ENCODE measurements around the gene FOXN3.
"Not testable (repeated sequence)": the region's sequence is repeated elsewhere in the genome, so short reads cannot be mapped to it uniquely, and the experiment has no call there.

The FOXN3 gene

DNA sequence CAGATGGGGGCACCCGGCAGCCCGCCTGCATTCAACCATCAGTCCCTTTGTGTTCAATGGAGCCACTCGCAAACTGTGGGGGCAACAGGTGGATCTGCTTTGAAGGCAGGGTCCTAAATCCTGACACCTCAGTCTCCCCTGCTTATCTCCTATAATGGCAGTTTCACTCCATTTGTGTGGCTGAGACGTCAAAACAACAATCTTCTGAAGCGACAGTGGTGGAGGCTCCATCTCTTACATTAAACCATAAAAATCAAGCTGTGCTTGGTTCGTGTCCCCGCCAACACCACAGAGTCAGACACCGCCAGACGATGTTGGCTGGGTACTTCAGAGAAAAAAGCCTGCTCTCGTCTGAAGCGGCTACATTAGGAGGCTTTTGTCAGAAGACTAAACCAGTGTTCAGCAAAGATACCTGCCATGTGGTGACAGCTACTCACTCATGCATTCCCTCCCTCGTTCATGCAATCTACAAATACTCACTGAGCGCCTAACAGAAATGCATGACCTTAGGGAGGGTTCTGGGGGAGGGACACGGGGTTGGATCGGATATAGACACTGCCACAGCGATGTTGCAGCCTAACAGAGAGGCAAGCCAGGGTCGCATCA lies 253.9 kb downstream of the FOXN3 start:
- Histone ChIP-seq H3K27ac (ENCODE audit: low read length) (no peak overlapping the region), H3K4me3 (ENCODE audit: low read depth in 1 of 2, low read length in 2 of 2) (no peak overlapping the region), H3K36me3 (ENCODE audit: control insufficient read depth in 1 of 2, insufficient read depth in 2 of 2, low read length in 2 of 2) (peaks cover 7 to 15% of the 10 kb centered on the region in 2 donors), H3K9me3 (ENCODE audit: control insufficient read depth in 1 of 2, low read length in 2 of 2) (no peaks in the 10 kb centered on the region), H3K4me1 (ENCODE audit: control insufficient read depth in 1 of 2, insufficient read depth in 2 of 2, low read length in 2 of 2) (peaks cover 0 to 4% of the 10 kb centered on the region in 2 donors), H3K27me3 (ENCODE audit: low read depth, low read length) (no peaks in the 10 kb centered on the region)

GRCh38 chr14:89162586-89162985 lies 254.4 kb downstream of the FOXN3 start:
- peaks cover 0 to 4% of the 10 kb centered on the region in 2 donors for H3K4me1 ChIP-seq (ENCODE audit: control insufficient read depth in 1 of 2, insufficient read depth in 2 of 2, low read length in 2 of 2)
- no peak overlapping the region for H3K4me3 ChIP-seq (ENCODE audit: low read depth in 1 of 2, low read length in 2 of 2)
- H3K9me3 ChIP-seq (ENCODE audit: control insufficient read depth in 1 of 2, low read length in 2 of 2): no peaks in the 10 kb centered on the region
- H3K27me3 ChIP-seq (ENCODE audit: low read depth, low read length): no peaks in the 10 kb centered on the region
- H3K27ac ChIP-seq (ENCODE audit: low read length): no peak overlapping the region
- peaks cover 7 to 15% of the 10 kb centered on the region in 2 donors for H3K36me3 ChIP-seq (ENCODE audit: control insufficient read depth in 1 of 2, insufficient read depth in 2 of 2, low read length in 2 of 2)

GRCh38 chr14:89160437-89160836 lies 256.6 kb downstream of the FOXN3 start:
- Histone ChIP-seq H3K4me3 (ENCODE audit: low read depth in 1 of 2, low read length in 2 of 2) (no peak overlapping the region), H3K36me3 (ENCODE audit: control insufficient read depth in 1 of 2, insufficient read depth in 2 of 2, low read length in 2 of 2) (peaks cover 7 to 20% of the 10 kb centered on the region in 2 donors), H3K4me1 (ENCODE audit: control insufficient read depth in 1 of 2, insufficient read depth in 2 of 2, low read length in 2 of 2) (no peaks in the 10 kb centered on the region), H3K9me3 (ENCODE audit: control insufficient read depth in 1 of 2, low read length in 2 of 2) (no peaks in the 10 kb centered on the region), H3K27me3 (ENCODE audit: low read depth, low read length) (no peaks in the 10 kb centered on the region), H3K27ac (ENCODE audit: low read length) (no peak overlapping the region)

DNA sequence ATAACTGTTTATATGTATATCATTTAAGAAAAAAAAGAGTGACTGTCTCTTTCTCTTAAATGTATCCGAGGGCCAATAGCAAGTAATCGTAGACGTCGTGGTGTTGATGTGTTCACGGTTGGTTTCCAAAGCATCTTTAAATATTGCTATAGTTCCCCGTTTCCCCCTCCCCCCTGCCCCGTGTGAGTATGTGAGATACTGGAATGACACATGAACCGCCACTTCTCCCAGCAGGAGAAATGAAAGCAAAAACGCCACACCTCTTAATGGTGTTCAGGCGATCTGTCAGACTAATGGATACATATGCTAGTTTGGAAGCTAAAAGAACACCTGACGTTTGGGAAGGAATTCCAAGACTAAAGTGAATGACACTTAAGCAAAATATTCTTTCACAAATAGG lies 258.3 kb downstream of the FOXN3 start:
- Histone ChIP-seq H3K9me3 (ENCODE audit: control insufficient read depth in 1 of 2, low read length in 2 of 2) (no peaks in the 10 kb centered on the region), H3K36me3 (ENCODE audit: control insufficient read depth in 1 of 2, insufficient read depth in 2 of 2, low read length in 2 of 2) (peaks cover 15 to 25% of the 10 kb centered on the region in 2 donors), H3K4me1 (ENCODE audit: control insufficient read depth in 1 of 2, insufficient read depth in 2 of 2, low read length in 2 of 2) (no peaks in the 10 kb centered on the region), H3K27me3 (ENCODE audit: low read depth, low read length) (no peaks in the 10 kb centered on the region), H3K4me3 (ENCODE audit: low read depth in 1 of 2, low read length in 2 of 2) (no peak overlapping the region), H3K27ac (ENCODE audit: low read length) (no peak overlapping the region)

GRCh38 chr14:89158104-89158503 lies 258.9 kb downstream of the FOXN3 start:
- not testable (repeated sequence) for H3K27ac ChIP-seq (ENCODE audit: low read length); H3K4me1 ChIP-seq (ENCODE audit: control insufficient read depth in 1 of 2, insufficient read depth in 2 of 2, low read length in 2 of 2); H3K4me3 ChIP-seq (ENCODE audit: low read depth in 1 of 2, low read length in 2 of 2); H3K9me3 ChIP-seq (ENCODE audit: control insufficient read depth in 1 of 2, low read length in 2 of 2); H3K27me3 ChIP-seq (ENCODE audit: low read depth, low read length)
- peaks cover 15 to 25% of the 10 kb centered on the region in 2 donors for H3K36me3 ChIP-seq (ENCODE audit: control insufficient read depth in 1 of 2, insufficient read depth in 2 of 2, low read length in 2 of 2)

- H3K4me1 ChIP-seq (ENCODE audit: control insufficient read depth in 1 of 2, insufficient read depth in 2 of 2, low read length in 2 of 2): no peaks in the 10 kb centered on the region
- H3K27ac ChIP-seq (ENCODE audit: low read length): no peak overlapping the region
- no peaks in the 10 kb centered on the region for H3K9me3 ChIP-seq (ENCODE audit: control insufficient read depth in 1 of 2, low read length in 2 of 2)
- H3K36me3 ChIP-seq (ENCODE audit: control insufficient read depth in 1 of 2, insufficient read depth in 2 of 2, low read length in 2 of 2): peaks cover 8 to 9% of the 10 kb centered on the region in 2 donors
- H3K27me3 ChIP-seq (ENCODE audit: low read depth, low read length): no peaks in the 10 kb centered on the region
- H3K4me3 ChIP-seq (ENCODE audit: low read depth in 1 of 2, low read length in 2 of 2): no peak overlapping the region
Observed at GRCh38 chr14:89155491-89155890, 261.5 kb downstream of the FOXN3 start.

- H3K9me3 ChIP-seq (ENCODE audit: control insufficient read depth in 1 of 2, low read length in 2 of 2): not testable (repeated sequence)
Observed at GRCh38 chr14:89151693-89152092, 265.3 kb downstream of the FOXN3 start.

GRCh38 chr14:89146274-89146673 lies 270.8 kb downstream of the FOXN3 start:
- no peaks in the 10 kb centered on the region for H3K4me1 ChIP-seq (ENCODE audit: control insufficient read depth in 1 of 2, insufficient read depth in 2 of 2, low read length in 2 of 2)
- H3K36me3 ChIP-seq (ENCODE audit: control insufficient read depth in 1 of 2, insufficient read depth in 2 of 2, low read length in 2 of 2): no peaks in the 10 kb centered on the region
- H3K9me3 ChIP-seq (ENCODE audit: control insufficient read depth in 1 of 2, low read length in 2 of 2): no peaks in the 10 kb centered on the region
- H3K4me3 ChIP-seq (ENCODE audit: low read depth in 1 of 2, low read length in 2 of 2): no peak overlapping the region
- no peak overlapping the region for H3K27ac ChIP-seq (ENCODE audit: low read length)
- H3K27me3 ChIP-seq (ENCODE audit: low read depth, low read length): no peaks in the 10 kb centered on the region

More at GRCh38 chr14:89151693-89152092, 265.3 kb downstream of the FOXN3 start:
- not testable (repeated sequence) for H3K4me3 ChIP-seq (ENCODE audit: low read depth in 1 of 2, low read length in 2 of 2); H3K36me3 ChIP-seq (ENCODE audit: control insufficient read depth in 1 of 2, insufficient read depth in 2 of 2, low read length in 2 of 2); H3K27ac ChIP-seq (ENCODE audit: low read length); H3K27me3 ChIP-seq (ENCODE audit: low read depth, low read length); H3K4me1 ChIP-seq (ENCODE audit: control insufficient read depth in 1 of 2, insufficient read depth in 2 of 2, low read length in 2 of 2)

GRCh38 chr14:89144642-89145041 lies 272.4 kb downstream of the FOXN3 start:
- H3K9me3 ChIP-seq (ENCODE audit: control insufficient read depth in 1 of 2, low read length in 2 of 2): no peaks in the 10 kb centered on the region

GRCh38 chr14:89144066-89144465 lies 273.0 kb downstream of the FOXN3 start:
- H3K9me3 ChIP-seq (ENCODE audit: control insufficient read depth in 1 of 2, low read length in 2 of 2): no peaks in the 10 kb centered on the region
- no peaks in the 10 kb centered on the region for H3K4me1 ChIP-seq (ENCODE audit: control insufficient read depth in 1 of 2, insufficient read depth in 2 of 2, low read length in 2 of 2)
- H3K4me3 ChIP-seq (ENCODE audit: low read depth in 1 of 2, low read length in 2 of 2): no peak overlapping the region
- no peak overlapping the region for H3K27ac ChIP-seq (ENCODE audit: low read length)
- H3K27me3 ChIP-seq (ENCODE audit: low read depth, low read length): no peaks in the 10 kb centered on the region
- H3K36me3 ChIP-seq (ENCODE audit: control insufficient read depth in 1 of 2, insufficient read depth in 2 of 2, low read length in 2 of 2): no peaks in the 10 kb centered on the region

More at GRCh38 chr14:89144642-89145041, 272.4 kb downstream of the FOXN3 start:
- H3K4me3 ChIP-seq (ENCODE audit: low read depth in 1 of 2, low read length in 2 of 2): no peak overlapping the region
- no peaks in the 10 kb centered on the region for H3K27me3 ChIP-seq (ENCODE audit: low read depth, low read length)
- H3K4me1 ChIP-seq (ENCODE audit: control insufficient read depth in 1 of 2, insufficient read depth in 2 of 2, low read length in 2 of 2): no peaks in the 10 kb centered on the region
- H3K36me3 ChIP-seq (ENCODE audit: control insufficient read depth in 1 of 2, insufficient read depth in 2 of 2, low read length in 2 of 2): no peaks in the 10 kb centered on the region
- no peak overlapping the region for H3K27ac ChIP-seq (ENCODE audit: low read length)

- H3K9me3 ChIP-seq (ENCODE audit: control insufficient read depth in 1 of 2, low read length in 2 of 2): no peaks in the 10 kb centered on the region
- H3K36me3 ChIP-seq (ENCODE audit: control insufficient read depth in 1 of 2, insufficient read depth in 2 of 2, low read length in 2 of 2): no peaks in the 10 kb centered on the region
- H3K4me1 ChIP-seq (ENCODE audit: control insufficient read depth in 1 of 2, insufficient read depth in 2 of 2, low read length in 2 of 2): no peaks in the 10 kb centered on the region
- H3K27ac ChIP-seq (ENCODE audit: low read length): no peak overlapping the region
- no peak overlapping the region for H3K4me3 ChIP-seq (ENCODE audit: low read depth in 1 of 2, low read length in 2 of 2)
- no peaks in the 10 kb centered on the region for H3K27me3 ChIP-seq (ENCODE audit: low read depth, low read length)
Observed at GRCh38 chr14:89143595-89143994, 273.4 kb downstream of the FOXN3 start.

DNA sequence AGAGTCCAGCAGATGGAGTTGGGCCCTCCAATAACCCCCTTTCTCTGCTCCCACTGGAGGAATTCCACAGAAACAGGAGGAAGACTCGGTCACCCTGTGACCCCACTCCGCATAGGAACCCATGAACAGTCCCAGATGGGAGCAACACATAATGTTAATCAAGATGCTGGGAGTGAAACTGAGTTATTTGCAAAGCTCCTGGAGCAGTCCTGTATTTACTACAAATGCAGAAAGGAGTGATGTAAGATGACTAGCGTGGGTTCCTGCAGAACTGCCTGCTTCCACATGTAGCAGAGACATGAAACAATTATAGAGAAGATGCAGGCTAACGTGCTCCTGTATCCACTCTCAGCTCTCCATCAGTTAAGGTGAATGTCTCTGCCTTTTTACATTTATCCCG lies 274.7 kb downstream of the FOXN3 start:
- Histone ChIP-seq H3K4me1 (ENCODE audit: control insufficient read depth in 1 of 2, insufficient read depth in 2 of 2, low read length in 2 of 2) (no peaks in the 10 kb centered on the region), H3K36me3 (ENCODE audit: control insufficient read depth in 1 of 2, insufficient read depth in 2 of 2, low read length in 2 of 2) (no peaks in the 10 kb centered on the region), H3K4me3 (ENCODE audit: low read depth in 1 of 2, low read length in 2 of 2) (no peak overlapping the region), H3K27me3 (ENCODE audit: low read depth, low read length) (no peaks in the 10 kb centered on the region), H3K9me3 (ENCODE audit: control insufficient read depth in 1 of 2, low read length in 2 of 2) (peaks cover 0 to under 1% of the 10 kb centered on the region in 2 donors), H3K27ac (ENCODE audit: low read length) (no peak overlapping the region)
